COR-L47 (cell line): Measurements from ENCODE around the gene IQSEC1.

Source experiments
- DNase-seq: peaks from one replicate; lab custom pipeline; 2025; lab: John Stamatoyannopoulos, UW

The IQSEC1 gene

GRCh38 chr3:13067778-13068177 lies 5.5 kb downstream of the IQSEC1 start:
- DNase-seq: no peak

GRCh38 chr3:13066834-13067233 lies 6.4 kb downstream of the IQSEC1 start:
- DNase-seq: no peak

GRCh38 chr3:13066236-13066635 lies 7.0 kb downstream of the IQSEC1 start:
- no peak for DNase-seq

- DNase-seq: no peak
Measured at GRCh38 chr3:13065727-13066126, 7.5 kb downstream of the IQSEC1 start.

GRCh38 chr3:13064964-13065363 lies 8.3 kb downstream of the IQSEC1 start:
- DNase-seq: no peak

GRCh38 chr3:13064159-13064868 lies 8.9 kb downstream of the IQSEC1 start:
- DNase-seq: no peak

- DNase-seq: no peak
Measured at GRCh38 chr3:13063225-13063624, 10.0 kb downstream of the IQSEC1 start.

- DNase-seq: no peak
Measured at GRCh38 chr3:13062647-13063046, 10.6 kb downstream of the IQSEC1 start.

GRCh38 chr3:13060341-13060910 lies 12.8 kb downstream of the IQSEC1 start:
- no peak for DNase-seq

GRCh38 chr3:13058346-13059120 lies 14.7 kb downstream of the IQSEC1 start:
- DNase-seq: no peak

GRCh38 chr3:13057282-13058040 lies 15.8 kb downstream of the IQSEC1 start:
- DNase-seq: no peak

GRCh38 chr3:13055634-13056033 lies 17.6 kb downstream of the IQSEC1 start:
- DNase-seq: no peak

- DNase-seq: no peak
Measured at GRCh38 chr3:13054341-13055285, 18.6 kb downstream of the IQSEC1 start.

GRCh38 chr3:13053893-13054292 lies 19.3 kb downstream of the IQSEC1 start:
- DNase-seq: no peak

GRCh38 chr3:13053420-13053819 lies 19.8 kb downstream of the IQSEC1 start:
- no peak for DNase-seq

GRCh38 chr3:13052191-13052820 lies 20.9 kb downstream of the IQSEC1 start:
- DNase-seq: no peak

- no peak for DNase-seq
Measured at GRCh38 chr3:13051581-13051980, 21.6 kb downstream of the IQSEC1 start.

- no peak for DNase-seq
Measured at GRCh38 chr3:13051066-13051465, 22.2 kb downstream of the IQSEC1 start.

- DNase-seq: no peak
Measured at GRCh38 chr3:13050446-13050845, 22.8 kb downstream of the IQSEC1 start.

- no peak for DNase-seq
Measured at GRCh38 chr3:13049400-13049799, 23.8 kb downstream of the IQSEC1 start.
